Smooth muscle cell of the brain vasculature (primary cell): Measurements from ENCODE around the gene SV2C.
"Not testable (repeated sequence)": the region's sequence is repeated elsewhere in the genome, so short reads cannot be mapped to it uniquely, and the experiment has no call there.

Experiments
- DNase-seq: peaks from one replicate; pipeline ENCODE4 v3.0.0-alpha.2; 2012; ENCODE audit warnings: low read depth, low spot score

SV2C gene, protein sequence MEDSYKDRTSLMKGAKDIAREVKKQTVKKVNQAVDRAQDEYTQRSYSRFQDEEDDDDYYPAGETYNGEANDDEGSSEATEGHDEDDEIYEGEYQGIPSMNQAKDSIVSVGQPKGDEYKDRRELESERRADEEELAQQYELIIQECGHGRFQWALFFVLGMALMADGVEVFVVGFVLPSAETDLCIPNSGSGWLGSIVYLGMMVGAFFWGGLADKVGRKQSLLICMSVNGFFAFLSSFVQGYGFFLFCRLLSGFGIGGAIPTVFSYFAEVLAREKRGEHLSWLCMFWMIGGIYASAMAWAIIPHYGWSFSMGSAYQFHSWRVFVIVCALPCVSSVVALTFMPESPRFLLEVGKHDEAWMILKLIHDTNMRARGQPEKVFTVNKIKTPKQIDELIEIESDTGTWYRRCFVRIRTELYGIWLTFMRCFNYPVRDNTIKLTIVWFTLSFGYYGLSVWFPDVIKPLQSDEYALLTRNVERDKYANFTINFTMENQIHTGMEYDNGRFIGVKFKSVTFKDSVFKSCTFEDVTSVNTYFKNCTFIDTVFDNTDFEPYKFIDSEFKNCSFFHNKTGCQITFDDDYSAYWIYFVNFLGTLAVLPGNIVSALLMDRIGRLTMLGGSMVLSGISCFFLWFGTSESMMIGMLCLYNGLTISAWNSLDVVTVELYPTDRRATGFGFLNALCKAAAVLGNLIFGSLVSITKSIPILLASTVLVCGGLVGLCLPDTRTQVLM

GRCh38 chr5:76082772-76083554, at the start of gene SV2C:
SV2C (plus strand) TSS chr5:76083383; CDS start chr5:76131751, 48,368 bp downstream.
- DNase-seq: no peak

DNA sequence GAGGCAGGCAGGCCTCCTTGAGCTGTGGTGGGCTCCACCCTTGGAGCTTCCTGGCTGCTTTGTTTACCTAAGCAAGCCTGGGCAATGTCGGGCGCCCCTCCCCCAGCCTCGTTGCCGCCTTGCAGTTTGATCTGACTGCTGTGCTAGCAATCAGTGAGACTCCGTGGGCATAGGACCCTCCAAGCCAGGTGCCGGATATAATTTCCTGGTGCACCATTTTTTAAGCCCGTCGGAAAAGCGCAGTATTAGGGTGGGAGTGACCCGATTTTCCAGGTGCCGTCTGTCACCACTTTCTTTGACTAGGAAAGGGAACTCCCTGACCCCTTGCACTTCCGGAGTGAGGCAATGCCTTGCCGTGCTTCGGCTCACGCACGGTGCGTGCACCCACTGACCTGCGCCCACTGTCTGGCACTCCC, 45.4 kb upstream of the SV2C start:
- DNase-seq: not testable (repeated sequence)

DNA sequence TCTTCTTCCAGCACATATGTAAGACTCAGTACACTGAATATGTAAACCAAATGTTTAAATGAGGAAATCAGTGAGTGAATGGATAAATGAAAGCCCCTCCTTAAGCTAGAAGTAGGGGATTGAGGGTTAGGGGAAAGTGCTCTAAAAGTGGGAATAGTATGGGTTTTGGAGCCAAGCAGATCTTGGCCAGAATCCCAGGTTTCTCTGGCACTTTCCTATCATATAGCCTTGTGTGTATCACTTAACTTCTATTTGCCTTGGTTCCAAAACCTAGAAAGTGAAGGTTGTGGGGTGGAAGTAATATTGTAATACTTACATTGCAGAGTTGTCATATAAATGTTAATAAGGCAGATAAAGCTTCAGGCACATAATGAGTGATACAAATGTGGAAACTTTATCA, 45.0 kb upstream of the SV2C start:
- DNase-seq: no peak

GRCh38 chr5:76040806-76041205, 42.4 kb upstream of the SV2C start:
- no peak for DNase-seq

GRCh38 chr5:76041863-76042262, 41.3 kb upstream of the SV2C start:
- no peak for DNase-seq

- DNase-seq: no peak
These were observed 36.4 kb upstream of the SV2C start for GRCh38 chr5:76046741-76047140.

DNA sequence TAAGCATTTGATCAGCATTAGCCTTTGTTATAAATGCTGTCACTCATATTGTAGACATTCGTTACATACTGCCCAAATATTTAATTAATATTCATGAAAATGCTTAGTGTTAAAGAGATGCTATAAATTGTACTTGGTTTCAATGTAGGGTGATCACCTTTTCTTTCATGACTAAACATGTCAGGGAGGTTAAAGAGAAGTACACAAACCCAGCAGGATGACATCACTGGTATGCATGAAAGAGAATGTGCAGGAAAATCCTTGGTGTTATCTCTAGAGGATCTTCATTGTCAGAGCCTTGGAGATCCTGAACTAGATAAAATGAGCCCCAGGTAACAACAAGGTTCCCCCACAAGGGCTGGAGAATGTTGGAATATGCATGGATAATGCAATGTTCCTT, 33.0 kb upstream of the SV2C start:
- no peak for DNase-seq

- DNase-seq: no peak
These were observed 20.6 kb upstream of the SV2C start for GRCh38 chr5:76062502-76063041.

GRCh38 chr5:76065258-76065657, 17.9 kb upstream of the SV2C start:
- no peak for DNase-seq

DNA sequence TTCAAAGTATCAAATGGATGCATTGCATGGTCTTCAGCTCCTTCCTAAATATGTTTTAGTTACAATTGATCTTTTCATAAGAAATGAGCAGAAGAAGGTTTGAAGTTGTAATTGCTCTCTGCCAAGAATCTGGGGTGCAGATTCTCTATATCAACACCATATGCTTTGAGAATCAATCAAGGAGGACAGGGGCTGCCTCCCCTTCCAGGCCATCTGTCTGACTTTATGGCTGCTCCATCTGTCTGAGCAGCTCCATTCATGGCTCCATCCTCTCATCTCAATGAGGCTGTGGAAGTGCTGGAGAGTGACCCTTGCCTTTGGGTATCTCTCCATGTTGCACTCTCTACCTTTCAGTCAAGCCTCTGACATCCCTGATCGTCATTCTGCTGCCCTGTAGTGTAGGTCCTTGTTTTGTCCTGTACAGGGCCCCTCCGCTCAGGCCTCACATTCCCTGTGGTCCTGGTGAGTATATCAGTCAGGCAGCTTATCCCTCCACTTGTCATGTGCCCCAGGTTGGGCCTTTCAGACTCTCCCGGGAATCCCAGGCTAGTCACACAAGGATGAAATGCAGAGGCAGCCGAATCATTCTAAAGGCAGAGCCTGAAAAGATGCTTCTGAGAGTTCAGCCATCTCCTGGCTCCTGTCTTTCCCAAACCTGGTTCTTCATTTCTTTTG, 14.0 kb upstream of the SV2C start:
- DNase-seq: no peak

- no peak for DNase-seq
These were observed 8.6 kb upstream of the SV2C start for GRCh38 chr5:76074487-76075065.

DNA sequence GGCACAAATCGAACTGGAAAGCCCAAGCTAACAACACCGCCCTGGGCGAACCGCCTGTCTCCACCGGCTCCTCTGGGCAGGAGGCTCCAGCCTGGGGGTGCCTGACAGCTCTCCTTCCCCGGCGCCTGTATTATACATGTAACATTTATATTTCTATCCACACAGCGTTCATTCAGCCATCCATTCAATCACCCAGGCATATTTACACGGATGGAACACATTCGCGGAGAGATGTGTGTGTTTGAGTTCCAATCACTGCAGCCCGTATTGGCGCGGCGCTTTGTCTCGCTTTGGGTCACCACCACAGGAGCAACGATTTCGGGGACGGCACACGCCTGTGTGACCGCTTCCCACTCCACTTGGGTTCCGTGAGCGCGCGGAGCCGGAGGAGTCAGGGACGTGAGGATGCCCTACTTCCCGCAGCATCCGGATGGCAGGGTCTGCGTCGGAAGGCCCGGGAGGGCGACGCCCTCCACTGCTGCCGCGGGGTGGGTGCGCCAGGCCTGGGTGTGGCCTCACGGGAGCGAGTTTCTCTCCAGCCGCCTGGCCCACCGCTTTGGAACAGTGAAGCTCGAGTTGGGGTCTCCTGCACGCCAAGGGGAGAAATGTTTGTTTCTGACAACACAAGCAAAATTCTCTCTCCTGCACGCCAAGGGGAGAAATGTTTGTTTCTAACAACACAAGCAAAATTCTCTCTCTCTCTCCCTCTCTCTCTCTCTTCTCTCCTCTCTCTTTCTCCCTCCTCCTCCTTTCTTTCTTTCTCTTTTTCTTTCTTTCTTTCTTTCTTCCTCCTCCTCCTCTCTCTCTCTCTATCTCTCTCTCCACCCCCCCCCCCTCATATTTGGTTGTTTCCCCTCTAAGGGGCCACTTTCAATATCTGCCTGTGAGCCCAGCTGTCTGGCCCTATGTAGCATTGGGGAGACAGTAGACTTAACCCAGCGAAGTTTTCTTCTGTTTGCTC, 1.1 kb upstream of the SV2C start:
- no peak for DNase-seq

GRCh38 chr5:76083555-76084495, 642 bp downstream of the SV2C start:
- DNase-seq: no peak

DNA sequence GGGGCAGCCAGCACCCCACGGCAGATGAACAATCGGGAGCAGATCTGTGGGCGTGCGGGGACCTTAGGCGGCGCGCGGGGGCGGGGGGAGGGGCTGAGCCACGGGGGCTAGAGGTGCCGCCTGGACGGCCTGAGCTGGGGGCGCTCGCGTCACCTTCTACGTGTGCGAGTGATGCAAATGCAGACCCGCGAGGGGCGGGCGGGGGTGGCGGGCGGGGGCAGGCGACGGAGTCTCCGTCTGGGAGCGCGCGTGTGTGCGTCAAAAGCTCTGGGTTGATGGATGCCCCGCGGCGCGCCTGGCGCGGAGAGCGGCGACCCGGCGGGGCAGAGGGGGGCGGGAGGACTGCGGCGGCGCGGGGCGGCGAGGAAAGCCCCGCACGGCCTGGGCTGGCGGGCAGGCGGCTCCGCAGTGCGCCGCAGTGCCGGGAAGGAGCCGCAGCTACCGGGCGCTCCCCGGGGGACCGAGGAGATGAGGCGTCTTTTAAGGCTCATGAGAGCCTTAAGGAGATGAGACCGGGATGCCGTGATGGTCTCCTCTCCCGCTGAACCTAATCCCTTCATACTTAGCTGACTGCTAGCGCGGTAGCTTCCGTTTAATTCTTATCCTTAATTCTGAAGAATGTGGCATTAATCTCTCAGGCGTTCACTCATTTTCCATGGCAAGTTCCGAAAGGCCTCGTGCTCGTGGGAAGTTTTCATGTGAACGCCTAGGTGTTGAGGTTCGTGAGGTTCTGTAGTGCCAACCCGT, 1.5 kb downstream of the SV2C start:
- DNase-seq: no peak

GRCh38 chr5:76085243-76085579, 2.0 kb downstream of the SV2C start:
- no peak for DNase-seq

- DNase-seq: no peak
These were observed 2.9 kb downstream of the SV2C start for GRCh38 chr5:76086095-76086494.

GRCh38 chr5:76089156-76089555, 6.0 kb downstream of the SV2C start:
- not testable (repeated sequence) for DNase-seq

- no peak for DNase-seq
These were observed 8.2 kb downstream of the SV2C start for GRCh38 chr5:76091351-76091750.
